T-cell (primary cell): ENCODE results near the gene AZGP1. TPM values are rescaled to one million over a fixed set of nuclear protein-coding genes. Genes with fewer than 3 reads are reported as not detected.
A peak's percentile ranks its signal among the peaks of the same experiment; 100 is the strongest.

Experiments
- ATAC-seq, 4 experiments: fragments of 200-7000 bp in 3 of 4; fragments of 150-1000 bp in 1 of 4; cut with Tn5 transposase; replicated peaks in 1 of 4; 1 replicate in 3 of 4; 2 replicates in 1 of 4; pipeline ENCODE4 v1.10.0; 2021; ENCODE audit warnings: moderate library complexity in 3 of 4, mild to moderate bottlenecking in 2 of 4, moderate number of reproducible peaks in 1 of 4
- CTCF ChIA-PET, 2 donors: fragments of 300-600 bp; sonication (Branson Sonifier 250); formaldehyde crosslinking; loops; one replicate each; lab custom pipeline; 2022; ENCODE audit warnings: antibody characterized with exemption in 2 of 2; lab: Charles Lee
- POLR2A ChIA-PET, 2 donors: fragments of 300-600 bp; sonication (Branson Sonifier 250); formaldehyde crosslinking; loops; one replicate each; lab custom pipeline; 2022; ENCODE audit warnings: antibody characterized with exemption in 2 of 2; lab: Charles Lee
- DNase-seq, 35 experiments: peaks; one replicate each; pipeline versions ENCODE4 v3.0.0 to v3.0.0-alpha.2; 2013 to 2023
- H3K27ac ChIP-seq: one replicate; pipeline ENCODE4 v1.5.1; 2013; ENCODE audit warnings: low read length
- H3K27me3 ChIP-seq, 2 experiments: replicated peaks in 1 of 2; 1 replicate in 1 of 2; 2 replicates in 1 of 2; pipeline versions ENCODE4 v1.6.1 to v1.7.0; 2013; ENCODE audit warnings: low read length in 1 of 2, mixed read lengths in 1 of 2; ENCODE audit not compliant: control insufficient read depth in 2 of 2, insufficient read depth in 2 of 2; ENCODE audit errors: extremely low read depth in 1 of 2
- H3K36me3 ChIP-seq, 2 donors: 1 replicate in 1 of 2; 2 replicates in 1 of 2; pipeline versions ENCODE4 v1.6.1 to v1.7.0; 2013; ENCODE audit warnings: low read length in 1 of 2; ENCODE audit not compliant: control insufficient read depth in 2 of 2, insufficient read depth in 1 of 2; ENCODE audit errors: extremely low read depth in 1 of 2
- H3K4me1 ChIP-seq, 2 experiments: 1 replicate in 1 of 2; 2 replicates in 1 of 2; pipeline versions ENCODE4 v1.6.1 to v1.7.0; 2013; ENCODE audit warnings: low read length in 2 of 2, mixed read lengths in 1 of 2; ENCODE audit not compliant: insufficient read depth in 2 of 2, control insufficient read depth in 1 of 2; ENCODE audit errors: extremely low read depth in 1 of 2
- H3K4me3 ChIP-seq, 2 donors: 1 replicate in 1 of 2; 2 replicates in 1 of 2; pipeline versions ENCODE4 v1.5.1 to v1.7.0; 2013; ENCODE audit warnings: mild to moderate bottlenecking in 2 of 2, low read length in 1 of 2, moderate library complexity in 1 of 2; ENCODE audit not compliant: control insufficient read depth in 1 of 2; ENCODE audit errors: extremely low read depth in 1 of 2
- H3K9me3 ChIP-seq: 2 replicates; pipeline ENCODE4 v1.7.0; 2013
- H3K27ac Mint-ChIP-seq, 2 donors: one replicate each; pipeline ENCODE4 v1.8.0; 2020 to 2021; ENCODE audit warnings: mild to moderate bottlenecking in 2 of 2, mixed read lengths in 2 of 2
- H3K27me3 Mint-ChIP-seq, 2 donors: one replicate each; pipeline ENCODE4 v1.8.0; 2021 to 2022; ENCODE audit warnings: mixed read lengths in 2 of 2
- H3K36me3 Mint-ChIP-seq: one replicate; pipeline ENCODE4 v1.8.0; 2021; ENCODE audit warnings: mixed read lengths
- H3K4me1 Mint-ChIP-seq, 3 donors: one replicate each; pipeline ENCODE4 v1.8.0; 2020 to 2022; ENCODE audit warnings: mixed read lengths in 3 of 3, mild to moderate bottlenecking in 1 of 3
- H3K4me3 Mint-ChIP-seq, 3 donors: one replicate each; pipeline ENCODE4 v1.8.0; 2020 to 2022; ENCODE audit warnings: mild to moderate bottlenecking in 3 of 3, mixed read lengths in 3 of 3, moderate library complexity in 3 of 3
- H3K9me3 Mint-ChIP-seq, 3 donors: one replicate each; pipeline ENCODE4 v1.8.0; 2020 to 2022; ENCODE audit warnings: mixed read lengths in 3 of 3
- WGBS: methylation state at CpG from one replicate; pipeline ENCODE4 v1.1.5; 2013; ENCODE audit warnings: missing lambda C conversion rate; ENCODE audit not compliant: insufficient coverage; 5-methylcytosine and 5-hydroxymethylcytosine counted together
- total RNA-seq, 35 experiments: library from RNA in 6 of 35; stranded (reverse) in 6 of 35; fragments of 120-200 nt in 1 of 35; gene quantifications; one replicate each; pipeline versions ENCODE4 v1.2.1 to v1.2.4 and lab custom pipeline; 2013 to 2026

AZGP1 gene
- total RNA-seq, 5 donors from 2014 or later (not counting 1 experiment from before 2014, with no cell fraction given), result 0.56 to 1.3 (median 0.89) TPM; not detected in 2

DNA sequence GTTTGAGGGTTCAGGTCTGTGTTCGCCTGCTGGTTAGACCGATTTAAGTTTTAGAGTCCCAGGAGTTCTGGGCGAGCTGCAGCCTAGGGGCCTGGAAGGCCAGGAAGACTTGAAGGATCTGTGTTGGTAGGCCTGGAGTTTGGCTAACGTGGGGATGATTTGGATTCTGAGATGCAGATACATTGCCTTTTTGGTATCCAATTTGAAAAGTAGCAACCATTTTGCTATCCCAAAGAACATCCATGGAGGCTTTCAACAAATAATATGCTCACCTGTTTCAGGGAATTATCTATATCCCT is 56.1 kb downstream of the AZGP1 start:
- no peaks in the 10 kb centered on the region for H3K9me3 ChIP-seq
- ATAC-seq (no peak), DNase-seq (no peak)
- ChIA-PET CTCF (interaction anchor here in 1 of 2 donors (0.9 to 2.0 kb wide), 6 partner anchors 10 to 201 kb away, joined by 3 to 8 read pairs (median 4); partner anchors contain the start of gene MCM7), POLR2A (interaction anchor here in 1 of 2 donors (0.6 to 0.9 kb wide), 3 partner anchors 169 to 1808 kb away, joined by 3 to 4 read pairs (median 3); partner anchors contain the start of gene COPS6)
- Mint-ChIP-seq H3K4me1 (peaks cover 44 to 58% (median 52%) of the 10 kb centered on the region in 3 donors), H3K36me3 (peaks cover 24% of the 10 kb centered on the region), H3K4me3 (peak overlapping the region; percentile 93 to 95 (median 94)), H3K27me3 (peaks cover 0 to 2% of the 10 kb centered on the region in 2 donors), H3K27ac (peak overlapping the region; percentile 92 to 97), H3K9me3 (no peaks in the 10 kb centered on the region)
- peak overlapping the region; percentile 88 for H3K27ac ChIP-seq
- H3K36me3 ChIP-seq, result peaks cover 0 to 13% of the 10 kb centered on the region in 2 donors
- H3K27me3 ChIP-seq, result no peaks in the 10 kb centered on the region
- 12% methylated on average over 3 of the region's 4 CpGs for WGBS
- H3K4me3 ChIP-seq, result peak overlapping the region; percentile 70 to 80
- H3K4me1 ChIP-seq, result peaks cover 15 to 29% of the 10 kb centered on the region in 2 experiments

DNA sequence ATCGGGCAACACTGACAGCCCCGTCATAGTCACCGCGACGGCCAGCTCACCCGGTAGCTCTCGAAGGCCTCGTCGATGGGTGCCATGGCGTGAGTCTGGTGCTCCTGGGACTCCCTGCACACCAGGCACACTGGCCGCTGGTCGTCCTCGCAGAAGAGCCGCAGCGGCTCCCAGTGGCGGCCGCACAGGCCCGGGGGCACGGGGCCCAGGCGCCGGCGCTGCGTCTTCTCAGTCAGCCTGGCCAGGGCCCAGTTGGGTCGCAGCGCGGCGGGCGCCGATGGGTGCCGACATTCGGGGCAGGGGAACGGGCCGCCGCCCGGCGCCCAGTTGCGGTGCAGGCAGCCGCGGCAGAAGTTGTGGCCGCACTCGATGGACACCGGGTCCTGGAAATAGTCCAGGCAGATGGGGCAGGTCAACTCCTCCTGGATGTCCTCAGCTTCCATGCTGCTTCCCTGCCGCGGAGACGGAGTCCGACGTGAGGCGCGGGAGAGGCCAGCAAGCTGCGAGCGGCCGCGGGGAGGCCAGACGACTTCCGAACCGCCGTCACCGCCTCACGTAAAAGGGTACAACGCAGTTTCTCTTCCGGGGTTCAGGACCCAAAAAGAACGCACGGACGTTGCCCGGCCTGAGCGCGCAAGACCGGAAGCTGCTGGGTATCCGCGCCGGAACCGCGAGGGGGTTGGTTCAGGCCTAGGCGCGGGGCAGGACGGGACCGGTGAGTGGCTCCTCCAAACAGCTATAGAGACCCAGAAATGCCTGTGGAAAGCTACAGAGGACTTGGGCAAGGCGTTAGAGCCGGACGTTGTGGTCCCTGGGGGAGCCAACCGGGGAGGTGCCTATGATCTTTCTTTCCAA is 56.6 kb downstream of the AZGP1 start, which contains the start of gene TRIM4:
Gene TRIM4, minus strand, starts transcription at position 572 of the 855 bp plus-strand sequence. Its CDS starts 129 bp downstream, at position 443.
- Mint-ChIP-seq H3K27ac (peak within 1 kb of the TSS; percentile 92 to 97), H3K4me1 (peaks cover 49 to 64% (median 56%) of the 10 kb centered on the region in 3 donors), H3K4me3 (peak within 1 kb of the TSS; percentile 93 to 95 (median 94)), H3K27me3 (no peaks in the 10 kb centered on the region), H3K9me3 (no peaks in the 10 kb centered on the region), H3K36me3 (peaks cover 24% of the 10 kb centered on the region)
- 3% methylated on average over 81 of the region's 81 CpGs for WGBS
- H3K27me3 ChIP-seq, result no peaks in the 10 kb centered on the region
- peak within 1 kb of the TSS; percentile 70 to 80 for H3K4me3 ChIP-seq
- peaks cover 15 to 29% of the 10 kb centered on the region in 2 experiments for H3K4me1 ChIP-seq
- no peaks in the 10 kb centered on the region for H3K9me3 ChIP-seq
- DNase-seq, result peak; percentile 81 to 93 (median 85)
- POLR2A ChIA-PET, result interaction anchor here (0.6 to 0.9 kb wide), 6 partner anchors 131 to 1807 kb away, joined by 3 to 5 read pairs (median 3); partner anchors contain the start of genes COPS6 (in 1 of the 2) and ZCWPW1 (in 1 of the 2)
- peak; percentile 98 for ATAC-seq
- CTCF ChIA-PET, result interaction anchor here (0.7 to 2.0 kb wide), 8 partner anchors 11 to 748 kb away, joined by 3 to 8 read pairs (median 4); partner anchors contain the start of gene MCM7 (in 1 of the 2)
- H3K36me3 ChIP-seq, result peaks cover 0 to 13% of the 10 kb centered on the region in 2 donors
- peak within 1 kb of the TSS; percentile 88 for H3K27ac ChIP-seq

Other genes starting within 250 kb of the AZGP1 start
- gene CYP3A7, start 240.8 kb downstream of the AZGP1 start, total RNA-seq, result not detected
- under 1 TPM in 3 of 5 donors, not detected in 2; 0.16 to 0.66 (median 0.53) TPM for gene CYP3A4, start 191.8 kb downstream of the AZGP1 start, total RNA-seq
- gene CYP3A43, start 148.0 kb downstream of the AZGP1 start, total RNA-seq, result under 1 TPM in 2 of 5 donors, not detected in 3; 0.26 to 0.53 TPM
- 1 to 10 TPM in 2 of 5 donors, under 1 TPM in 2, not detected in 1; 0.35 to 1.3 (median 1.0) TPM for gene OR2AE1, start 99.0 kb downstream of the AZGP1 start, total RNA-seq
- gene TRIM4, start 56.5 kb downstream of the AZGP1 start, total RNA-seq, result 10 to 100 TPM; 35.8 to 60.9 (median 55.9) TPM
- under 1 TPM in 4 of 5 donors, not detected in 1; 0.38 to 0.58 (median 0.53) TPM for gene GJC3, start 46.4 kb downstream of the AZGP1 start, total RNA-seq
- gene ZKSCAN1, start 39.6 kb upstream of the AZGP1 start, total RNA-seq, result 10 to 100 TPM; 60.7 to 94.0 (median 86.8) TPM
- gene ZSCAN21, start 73.7 kb upstream of the AZGP1 start, total RNA-seq, result 1 to 10 TPM; 4.4 to 9.9 (median 9.3) TPM
- gene ZNF3, start 105.7 kb upstream of the AZGP1 start, total RNA-seq, result 10 to 100 TPM; 31.7 to 39.2 (median 35.4) TPM
- 10 to 100 TPM; 67.1 to 71.1 (median 68.3) TPM for gene COPS6, start 112.9 kb upstream of the AZGP1 start, total RNA-seq
- gene MCM7, start 125.4 kb upstream of the AZGP1 start, total RNA-seq, result 100 to 1,000 TPM in 4 of 5 donors, 10 to 100 TPM in 1; 95.2 to 181 (median 164) TPM
- gene AP4M1, start 125.6 kb upstream of the AZGP1 start, total RNA-seq, result 10 to 100 TPM in 3 of 5 donors, 1 to 10 TPM in 2; 5.5 to 18.7 (median 11.6) TPM
- gene TAF6, start 143.3 kb upstream of the AZGP1 start, total RNA-seq, result 10 to 100 TPM; 44.1 to 73.5 (median 61.3) TPM
- 10 to 100 TPM; 23.9 to 90.0 (median 79.6) TPM for gene CNPY4, start 143.6 kb upstream of the AZGP1 start, total RNA-seq
- 1 to 10 TPM; 3.2 to 8.6 (median 5.3) TPM for gene MBLAC1, start 150.9 kb upstream of the AZGP1 start, total RNA-seq
- gene LAMTOR4, start 172.9 kb upstream of the AZGP1 start, total RNA-seq, result 100 to 1,000 TPM; 140 to 216 (median 187) TPM
- gene TRAPPC14, start 182.7 kb upstream of the AZGP1 start, total RNA-seq, result 10 to 100 TPM; 52.0 to 97.2 (median 79.0) TPM
- 10 to 100 TPM; 10.5 to 29.7 (median 18.0) TPM for gene GAL3ST4, start 192.6 kb upstream of the AZGP1 start, total RNA-seq
- 10 to 100 TPM; 12.4 to 37.0 (median 26.3) TPM for gene GPC2, start 201.3 kb upstream of the AZGP1 start, total RNA-seq
- gene STAG3, start 201.9 kb upstream of the AZGP1 start, total RNA-seq, result 1 to 10 TPM; 4.8 to 8.7 (median 7.3) TPM
- 10 to 100 TPM; 45.0 to 96.8 (median 78.0) TPM for gene PVRIG, start 243.9 kb upstream of the AZGP1 start, total RNA-seq